K562 (cell line): ENCODE results near the gene IL37. TPM values are rescaled to one million over a fixed set of nuclear protein-coding genes. Genes with fewer than 3 reads are reported as not detected.

ENCODE experiments used
- ATAC-seq: fragments of 200-7000 bp; cut with Tn5 transposase; 3 replicates; pipeline ENCODE4 v1.9.1; 2020; ENCODE audit warnings: moderate library complexity
- BruUV-seq: library from RNA; stranded (reverse); fragments of 400-500 nt; replicated peaks from 2 replicates; lab custom pipeline; 2021; lab: Mats Ljungman, UMichigan
- CTCF ChIA-PET: fragments of 300-600 bp; formaldehyde crosslinking; extraction: SDS; loops from one replicate; lab custom pipeline; 2021; ENCODE audit warnings: low intra/inter-chr PET ratio; lab: Yijun Ruan, JAX
- POLR2A ChIA-PET: fragments of 300-600, 350-650 bp; sonication (Branson Sonifier 250); formaldehyde crosslinking; extraction: SDS; loops from one replicate; lab custom pipeline; 2021; ENCODE audit warnings: antibody characterized with exemption, inconsistent platforms; lab: Yijun Ruan, JAX
- DNase-seq, 4 experiments: peaks; one replicate each; pipeline versions ENCODE4 v3.0.0 to v3.0.0-alpha.2; 2011 to 2018; ENCODE audit warnings: low spot score in 3 of 4, mixed read lengths in 3 of 4; ENCODE audit errors: extremely low read depth in 1 of 4
- FAIRE-seq: peaks from 2 replicates; lab custom pipeline; 2011; peaks lifted over from hg19 to GRCh38; lab: Jason Lieb, UNC
- H2AFZ ChIP-seq: 2 replicates; pipeline ENCODE4 v1.6.0; 2011; ENCODE audit warnings: low read depth, low read length, control low read depth, inconsistent platforms
- H3K27ac ChIP-seq: fragments of 200-600 bp; 3 replicates; pipeline ENCODE4 v1.8.0; 2011; ENCODE audit warnings: low read depth, mild to moderate bottlenecking, control low read depth, inconsistent platforms, low read length, moderate library complexity, mixed read lengths; ENCODE audit errors: extremely low read depth
- H3K27me3 ChIP-seq, 2 experiments: fragments of 300-600 bp in 1 of 2; 2 replicates in 1 of 2; 3 replicates in 1 of 2; pipeline versions ENCODE4 v1.6.0 to v1.8.0; 2011; ENCODE audit warnings: inconsistent platforms in 2 of 2, low read length in 2 of 2, mild to moderate bottlenecking in 1 of 2, mixed read lengths in 1 of 2, moderate library complexity in 1 of 2; ENCODE audit not compliant: control insufficient read depth in 2 of 2, insufficient read depth in 2 of 2
- H3K36me3 ChIP-seq: fragments of 300-600 bp; 3 replicates; pipeline ENCODE4 v1.8.0; 2011; ENCODE audit warnings: mild to moderate bottlenecking, low read length, inconsistent platforms; ENCODE audit not compliant: control insufficient read depth, insufficient read depth
- H3K4me1 ChIP-seq, 2 experiments: fragments of 200-600 bp in 1 of 2; replicated peaks in 1 of 2; 2 replicates in 1 of 2; 3 replicates in 1 of 2; pipeline versions ENCODE4 v1.5.1 to v1.8.0; 2011; ENCODE audit warnings: inconsistent platforms in 2 of 2, low read length in 2 of 2, mild to moderate bottlenecking in 1 of 2, mixed read lengths in 1 of 2, moderate library complexity in 1 of 2; ENCODE audit not compliant: control insufficient read depth in 2 of 2, insufficient read depth in 2 of 2
- H3K4me2 ChIP-seq: 2 replicates; pipeline ENCODE4 v1.6.1; 2011; ENCODE audit warnings: low read length, control low read depth, inconsistent platforms, mixed read lengths; ENCODE audit not compliant: insufficient read depth
- H3K4me3 ChIP-seq: fragments of 200-600 bp; sonication (generic), shearing (Covaris generic); 2 replicates; pipeline ENCODE4 v1.5.1; 2016; ENCODE audit warnings: control low read depth, inconsistent platforms
- H3K79me2 ChIP-seq: fragments of 200-600 bp; 3 replicates; pipeline ENCODE4 v1.8.0; 2011; ENCODE audit warnings: low read length, inconsistent platforms; ENCODE audit not compliant: control insufficient read depth, insufficient read depth
- H3K9ac ChIP-seq, 2 experiments: 2 replicates each; pipeline versions ENCODE4 v1.6.0 to v1.6.1; 2011; ENCODE audit warnings: low read depth in 2 of 2, low read length in 2 of 2, control low read depth in 1 of 2, inconsistent platforms in 1 of 2, mild to moderate bottlenecking in 1 of 2, mixed read lengths in 1 of 2; ENCODE audit not compliant: insufficient read depth in 1 of 2
- H3K9me1 ChIP-seq: one replicate; pipeline ENCODE4 v1.6.0; 2011; ENCODE audit warnings: inconsistent platforms, mild to moderate bottlenecking, low read length, moderate library complexity; ENCODE audit not compliant: control insufficient read depth, insufficient read depth
- H3K9me3 ChIP-seq: replicated peaks from 2 replicates; pipeline ENCODE4 v1.5.1; 2011; ENCODE audit warnings: low read depth, low read length, inconsistent platforms; ENCODE audit not compliant: control insufficient read depth, insufficient read depth
- H4K20me1 ChIP-seq: replicated peaks from 2 replicates; pipeline ENCODE4 v1.6.1; 2011; ENCODE audit warnings: low read length, inconsistent platforms, mixed read lengths; ENCODE audit not compliant: control insufficient read depth, insufficient read depth
- BCLAF1 ChIP-seq, 2 experiments: fragments of 450-650 bp in 1 of 2; IDR thresholded peaks; 2 replicates each; pipeline ENCODE4 v1.6.1; 2011 to 2017; ENCODE audit warnings: low read depth in 2 of 2, antibody characterized with exemption in 1 of 2, borderline replicate concordance in 1 of 2, low read length in 1 of 2, mild to moderate bottlenecking in 1 of 2, mixed read lengths in 1 of 2; ENCODE audit not compliant: control insufficient read depth in 1 of 2
- GABPB1 ChIP-seq: sonication (generic); formaldehyde crosslinking; IDR thresholded peaks from 2 replicates; pipeline ENCODE4 v1.8.0; 2022; ENCODE audit warnings: mild to moderate bottlenecking, missing genetic modification reagents
- HEY1 ChIP-seq: fragments of 250-450 bp; sonication (Bioruptor Pico); IDR thresholded peaks from 2 replicates; pipeline ENCODE4 v1.5.0; 2020; ENCODE audit warnings: mild to moderate bottlenecking, moderate library complexity, borderline replicate concordance
- HMG20A ChIP-seq: fragments of 450-650 bp; formaldehyde crosslinking; conservative IDR thresholded peaks from 2 replicates; pipeline ENCODE4 v1.4.0; 2020; ENCODE audit warnings: mild to moderate bottlenecking, mixed read lengths
- KDM5B ChIP-seq: fragments of 200-600 bp; sonication (generic); IDR thresholded peaks from 2 replicates; pipeline ENCODE4 v1.6.1; 2012; ENCODE audit warnings: low read depth, mild to moderate bottlenecking, moderate library complexity, low read length, control low read depth, inconsistent platforms; ENCODE audit not compliant: insufficient replicate concordance
- RCOR1 ChIP-seq, 2 experiments: IDR thresholded peaks; 2 replicates each; pipeline ENCODE4 v1.6.1; 2012; ENCODE audit warnings: low read depth in 2 of 2, low read length in 2 of 2, borderline replicate concordance in 1 of 2, improper control_type of control experiment in 1 of 2
- TAF9B ChIP-seq: fragments of 450-650 bp; IDR thresholded peaks from 2 replicates; pipeline ENCODE4 v1.6.1; 2018; ENCODE audit warnings: mild to moderate bottlenecking; ENCODE audit not compliant: partially characterized antibody
- TCF15 ChIP-seq: fragments of 250-450 bp; sonication (Bioruptor Pico); IDR thresholded peaks from 2 replicates; pipeline ENCODE4 v1.8.0; 2022; ENCODE audit warnings: moderate library complexity, mild to moderate bottlenecking, inconsistent platforms
- TFE3 ChIP-seq: fragments of 450-650 bp; formaldehyde crosslinking; IDR thresholded peaks from 2 replicates; pipeline ENCODE4 v1.4.0; 2020; ENCODE audit warnings: mild to moderate bottlenecking, mixed read lengths
- YY1 ChIP-seq, 3 experiments: IDR thresholded peaks; 2 replicates each; pipeline ENCODE4 v1.6.1; 2011; ENCODE audit warnings: low read length in 2 of 3, mild to moderate bottlenecking in 2 of 3, moderate library complexity in 2 of 3, borderline replicate concordance in 1 of 3, control low read depth in 1 of 3, low read depth in 1 of 3; ENCODE audit not compliant: insufficient read depth in 3 of 3, insufficient replicate concordance in 2 of 3, control insufficient read depth in 1 of 3, insufficient read length in 1 of 3; ENCODE audit errors: extremely low read depth in 1 of 3
- ZNF830 ChIP-seq: fragments of 250-450 bp; sonication (Bioruptor Pico); IDR thresholded peaks from 2 replicates; pipeline ENCODE4 v1.5.0; 2021; ENCODE audit warnings: mild to moderate bottlenecking
- WGBS: fragments of 100-300 bp; shearing (Covaris generic); methylation state at CpG from one replicate; pipeline ENCODE4 v1.1.6; 2016; ENCODE audit warnings: low coverage, mixed read lengths; ENCODE audit not compliant: insufficient coverage; ENCODE audit errors: missing lambda C conversion rate; 5-methylcytosine and 5-hydroxymethylcytosine counted together
- in situ Hi-C: fragments of 300-500 bp; cut with MboI; formaldehyde crosslinking; loops from 4 replicates; pipeline ENCODE4 v1.15.0; 2018; ENCODE audit warnings: inconsistent platforms, mixed read lengths
- intact Hi-C: fragments of 100-400 bp; cut with micrococcal nuclease; formaldehyde crosslinking; loops from 2 replicates; pipeline ENCODE4 v1.14.2; 2022
- polyA plus RNA-seq, 8 experiments: library from polyadenylated mRNA; depleted of rRNA in 4 of 8; stranded (reverse) in 5 of 8; unstranded in 3 of 8; fragments of >200 nt; fragmentation: Nextera tagmentation in 2 of 8; fragmentation: Illumina TruSeq in 1 of 8; extraction: Ambion mirVana in 2 of 8; extraction: Trizol in 1 of 8; gene quantifications; 2 replicates each; pipeline versions ENCODE4 v1.2.1 to v1.2.3, GENCODE V29; 2011 to 2014; ENCODE audit warnings: inconsistent platforms in 1 of 8, missing spikeins in 1 of 8
- total RNA-seq, 7 experiments: library from RNA; depleted of rRNA in 6 of 7; stranded (reverse); fragments of >200 nt in 6 of 7; fragmentation: Illumina TruSeq in 2 of 7; extraction: Trizol in 2 of 7; gene quantifications; 2 replicates each; pipeline versions ENCODE4 v1.2.1 to v1.2.3, GENCODE V29; 2011 to 2021; ENCODE audit warnings: low replicate concordance in 1 of 7

The IL37 gene
- total and polyA plus RNA-seq, 9 of the 15 experiments (the other 6 are each of a cell fraction or from before 2014, with no cell fraction given), result not detected

- H3K36me3 ChIP-seq, result no peaks in the 10 kb centered on the region
- DNase-seq (no peak), FAIRE-seq (no peak), ATAC-seq (no peak)
- H3K27me3 ChIP-seq, result no peaks in the 10 kb centered on the region; a peak in 1 of 5 replicates
- 31% methylated on average over 8 of the region's 8 CpGs for WGBS
- H3K4me3 ChIP-seq, result no peak overlapping the region
- no peaks in the 10 kb centered on the region for H3K9me1 ChIP-seq
- H3K27ac ChIP-seq, result no peak overlapping the region
- ChIA-PET POLR2A (no interaction called here), CTCF (no interaction called here)
- no peak overlapping the region for H3K9ac ChIP-seq
- BruUV-seq, result no TSS peak
- no peaks in the 10 kb centered on the region for H3K9me3 ChIP-seq
- no peaks in the 10 kb centered on the region for H3K79me2 ChIP-seq
- intact Hi-C loops (no loop called here), in situ Hi-C loops (no loop called here)
- H3K4me1 ChIP-seq, result peaks cover 10 to 12% of the 10 kb centered on the region in 2 experiments
- H3K4me2 ChIP-seq, result no peak overlapping the region
- no peaks in the 10 kb centered on the region for H4K20me1 ChIP-seq
- H2AFZ ChIP-seq, result peak overlapping the region; percentile 22; the same call in 1 of the 2 replicates
- TF ChIP-seq HMG20A, result no peak
- TF ChIP-seq TCF15 (CRISPR knock-in tag), result no peak
- no peak for TF ChIP-seq TAF9B
- no peak for TF ChIP-seq GABPB1 (CRISPR knock-in tag)
- no peak for TF ChIP-seq RCOR1 (IDR thresholded peaks at IDR 0.05; ENCODE audit: borderline replicate concordance in 1 of 2, low read depth in 2 of 2, low read length in 2 of 2)
- no peak for TF ChIP-seq KDM5B
- TF ChIP-seq YY1 (IDR thresholded peaks at IDR 0.05; ENCODE audit: borderline replicate concordance in 1 of 3, control insufficient read depth in 1 of 3, extremely low read depth in 1 of 3, insufficient read depth in 3 of 3, insufficient read length in 1 of 3, insufficient replicate concordance in 2 of 3, low read depth in 1 of 3, low read length in 2 of 3), result no peak
- TF ChIP-seq ZNF830 (CRISPR knock-in tag), result no peak
- TF ChIP-seq HEY1 (CRISPR knock-in tag), result no peak
- TF ChIP-seq BCLAF1 (IDR thresholded peaks at IDR 0.05; ENCODE audit: borderline replicate concordance in 1 of 2, control insufficient read depth in 1 of 2, low read depth in 2 of 2, low read length in 1 of 2), result no peak
- no peak for TF ChIP-seq TFE3
Observed at GRCh38 chr2:112866128-112866835, 44.7 kb upstream of the IL37 start.
